Choroid plexus epithelial cell (primary cell): ENCODE results near the gene CNN2.

ENCODE experiments used
- DNase-seq: peaks from one replicate; pipeline ENCODE4 v3.0.0-alpha.2; 2010; ENCODE audit warnings: low read depth
- H3K4me3 ChIP-seq: 2 replicates; pipeline ENCODE4 v1.5.1; 2011; ENCODE audit warnings: low read depth, mild to moderate bottlenecking, control low read depth, low read length, moderate library complexity
- CTCF ChIP-seq: conservative IDR thresholded peaks from 2 replicates; pipeline ENCODE4 v1.5.1; 2011; ENCODE audit warnings: low read depth, mild to moderate bottlenecking, control low read depth, inconsistent platforms, low read length, moderate library complexity

CNN2 gene

GRCh38 chr19:991174-991931 lies 35.1 kb upstream of the CNN2 start:
- H3K4me3 ChIP-seq = no peak overlapping the region
- no peak for TF ChIP-seq CTCF
- DNase-seq = peak; percentile 64

- no peak overlapping the region for H3K4me3 ChIP-seq
- DNase-seq = no peak
- TF ChIP-seq CTCF = no peak
These were observed 34.3 kb upstream of the CNN2 start for GRCh38 chr19:991932-992669.

GRCh38 chr19:992670-993055 lies 33.7 kb upstream of the CNN2 start:
- no peak for TF ChIP-seq CTCF
- no peak for DNase-seq
- H3K4me3 ChIP-seq = no peak overlapping the region

GRCh38 chr19:993361-993830 lies 33.0 kb upstream of the CNN2 start:
- no peak for TF ChIP-seq CTCF
- H3K4me3 ChIP-seq = no peak overlapping the region

GRCh38 chr19:993831-994393 lies 32.5 kb upstream of the CNN2 start:
- H3K4me3 ChIP-seq = no peak overlapping the region
- DNase-seq = no peak
- no peak for TF ChIP-seq CTCF

More at GRCh38 chr19:993361-993830, 33.0 kb upstream of the CNN2 start:
- no peak for DNase-seq

- TF ChIP-seq CTCF = no peak
- no peak for DNase-seq
- no peak overlapping the region for H3K4me3 ChIP-seq
These were observed 31.9 kb upstream of the CNN2 start for GRCh38 chr19:994516-994915.
